GM21619 (cell line): ENCODE data around the gene C11orf91.

Experiments
- ATAC-seq: cut with Tn5 transposase; IDR thresholded peaks from one replicate; pipeline ENCODE4 v1.9.1; 2021; ENCODE audit not compliant: unreplicated experiment

C11orf91 gene

DNA sequence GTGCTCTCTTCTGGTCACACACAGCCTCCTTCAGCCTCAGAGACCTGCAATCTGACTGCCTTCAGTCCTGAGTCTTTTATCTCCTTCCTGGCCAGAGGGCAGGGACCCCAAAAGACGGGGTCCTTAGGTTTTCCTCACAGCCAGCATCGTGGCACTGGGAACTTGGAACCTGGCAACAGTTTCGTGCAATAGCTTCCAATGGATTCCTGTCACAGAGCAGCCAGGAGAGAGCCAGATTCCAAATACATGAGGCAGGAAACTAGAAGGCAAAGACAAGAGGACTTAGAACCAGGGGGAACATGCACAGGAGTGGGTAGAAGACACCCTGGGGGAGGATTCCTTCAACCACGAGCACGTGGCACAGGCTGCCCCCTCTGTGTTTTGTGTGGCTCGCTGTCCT is 48.6 kb downstream of the C11orf91 start:
- ATAC-seq = no peak

DNA sequence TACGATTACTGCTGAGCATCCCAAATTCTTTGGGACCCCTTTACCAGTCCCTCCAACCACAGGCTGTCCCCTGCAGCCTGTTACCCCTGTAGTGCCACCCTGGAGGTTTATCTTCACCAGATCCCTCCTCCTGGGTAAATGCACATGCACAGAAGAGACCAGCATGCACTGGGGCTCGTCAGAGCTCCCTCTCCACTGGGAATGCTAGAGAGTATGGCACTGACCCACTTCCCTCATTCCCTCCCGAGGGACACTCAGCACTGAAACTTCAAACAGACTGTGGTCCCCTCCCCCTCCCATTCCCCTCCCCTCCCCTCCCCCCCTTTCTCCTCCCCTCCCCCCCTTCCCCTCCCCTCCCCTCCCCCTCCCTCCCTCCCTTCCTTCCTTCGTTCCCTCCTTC is 49.1 kb downstream of the C11orf91 start:
- ATAC-seq = no peak

DNA sequence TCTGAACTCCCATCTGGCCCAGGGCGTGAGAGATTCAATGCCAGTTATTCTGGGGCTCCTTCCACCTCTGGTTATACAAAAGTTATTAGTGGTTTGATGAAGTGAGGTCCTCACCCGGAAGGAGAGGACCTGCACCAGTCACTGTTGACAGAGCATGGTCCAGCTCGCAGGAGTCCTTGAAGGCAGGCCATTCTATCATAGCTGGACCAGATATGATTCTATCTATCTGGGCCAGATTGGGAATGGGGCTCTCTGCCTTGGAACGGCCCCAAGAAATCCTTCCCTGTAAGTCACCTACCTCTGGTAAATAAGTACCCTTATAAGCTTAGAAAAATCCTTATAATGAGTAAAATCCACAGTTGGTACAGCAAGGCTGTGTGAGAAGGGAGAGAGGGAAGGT is 50.7 kb downstream of the C11orf91 start:
- no peak for ATAC-seq
